GM23338 (cell line): ENCODE results near the gene SLC16A2. TPM values are rescaled to one million over a fixed set of nuclear protein-coding genes. Genes with fewer than 3 reads are reported as not detected.

Source experiments
- ATAC-seq: fragments of 200-7000 bp; cut with Tn5 transposase; 3 replicates; pipeline ENCODE4 v1.9.1; 2020
- DNase-seq: peaks from one replicate; pipeline ENCODE4 v3.0.0-alpha.2; 2015; ENCODE audit warnings: low spot score
- H2AFZ ChIP-seq: fragments of 200-600 bp; sonication (generic); 2 replicates; pipeline ENCODE4 v1.8.0; 2016; ENCODE audit warnings: antibody characterized with exemption, mild to moderate bottlenecking, moderate library complexity
- H3F3A ChIP-seq: fragments of 200-600 bp; sonication (generic); replicated peaks from 2 replicates; pipeline ENCODE4 v1.8.0; 2017; ENCODE audit warnings: antibody characterized with exemption, mixed run types, low read depth
- H3K27ac ChIP-seq: fragments of 200-600 bp; sonication (generic); 2 replicates; pipeline ENCODE4 v1.6.1; 2016; ENCODE audit warnings: low read depth
- H3K27me3 ChIP-seq: fragments of 200-600 bp; sonication (generic); 2 replicates; pipeline ENCODE4 v1.8.0; 2016; ENCODE audit warnings: mild to moderate bottlenecking, mixed run types, moderate library complexity; ENCODE audit not compliant: insufficient read depth
- H3K36me3 ChIP-seq: fragments of 200-600 bp; sonication (generic); 2 replicates; pipeline ENCODE4 v1.8.0; 2016; ENCODE audit warnings: mild to moderate bottlenecking; ENCODE audit not compliant: insufficient read depth
- H3K4me1 ChIP-seq: fragments of 200-600 bp; sonication (generic); 2 replicates; pipeline ENCODE4 v1.8.0; 2016; ENCODE audit warnings: mild to moderate bottlenecking, moderate library complexity; ENCODE audit not compliant: insufficient read depth
- H3K4me2 ChIP-seq: fragments of 200-600 bp; sonication (generic); 2 replicates; pipeline ENCODE4 v1.7.1; 2017; ENCODE audit warnings: mixed run types
- H3K4me3 ChIP-seq: fragments of 200-600 bp; sonication (generic); 2 replicates; pipeline ENCODE4 v1.6.1; 2016; ENCODE audit warnings: mixed run types
- H3K79me2 ChIP-seq: fragments of 200-600 bp; sonication (generic); replicated peaks from 2 replicates; pipeline ENCODE4 v1.8.0; 2017; ENCODE audit warnings: mild to moderate bottlenecking; ENCODE audit not compliant: insufficient read depth
- H3K9me2 ChIP-seq: fragments of 200-600 bp; sonication (generic); 2 replicates; pipeline ENCODE4 v1.8.0; 2017; ENCODE audit not compliant: insufficient read depth
- H4K20me1 ChIP-seq: fragments of 200-600 bp; sonication (generic); replicated peaks from 2 replicates; pipeline ENCODE4 v1.8.0; 2017; ENCODE audit warnings: mild to moderate bottlenecking; ENCODE audit not compliant: insufficient read depth
- H3K27ac Mint-ChIP-seq: 2 replicates; pipeline ENCODE4 v1.8.0; 2020; ENCODE audit warnings: inconsistent platforms, mild to moderate bottlenecking, moderate library complexity, mixed read lengths
- H3K27me3 Mint-ChIP-seq: 3 replicates; pipeline ENCODE4 v1.8.0; 2022; ENCODE audit warnings: low read depth, mild to moderate bottlenecking, moderate library complexity, mixed read lengths, inconsistent platforms; ENCODE audit not compliant: insufficient read depth, poor library complexity
- H3K36me3 Mint-ChIP-seq: 3 replicates; pipeline ENCODE4 v1.8.0; 2021; ENCODE audit warnings: low read depth, mild to moderate bottlenecking, inconsistent platforms, moderate library complexity, mixed read lengths
- H3K4me1 Mint-ChIP-seq: 3 replicates; pipeline ENCODE4 v1.8.0; 2020; ENCODE audit warnings: mild to moderate bottlenecking, inconsistent platforms, mixed read lengths
- H3K4me3 Mint-ChIP-seq: 3 replicates; pipeline ENCODE4 v1.8.0; 2021; ENCODE audit warnings: moderate library complexity, mild to moderate bottlenecking, inconsistent platforms, mixed read lengths
- H3K9me3 Mint-ChIP-seq: 3 replicates; pipeline ENCODE4 v1.8.0; 2020; ENCODE audit warnings: moderate library complexity, mild to moderate bottlenecking, inconsistent platforms, mixed read lengths
- CREB1 ChIP-seq: fragments of 250-450 bp; sonication (Bioruptor Pico); IDR thresholded peaks from 2 replicates; pipeline ENCODE4 v1.5.0; 2020; ENCODE audit warnings: low read depth, mild to moderate bottlenecking, moderate library complexity
- CTCF ChIP-seq, 2 experiments: fragments of 200-600 bp in 1 of 2; sonication (generic) in 1 of 2; conservative IDR thresholded peaks; 2 replicates each; pipeline versions ENCODE4 v1.5.1 to v1.6.1; 2016 to 2017; ENCODE audit warnings: antibody characterized with exemption in 2 of 2, low read depth in 2 of 2, mild to moderate bottlenecking in 2 of 2, moderate library complexity in 1 of 2
- EZH2 ChIP-seq: fragments of 200-600 bp; sonication (generic); IDR thresholded peaks from one replicate; pipeline ENCODE4 v1.8.0; 2017; ENCODE audit warnings: antibody characterized with exemption, mild to moderate bottlenecking, low read depth; ENCODE audit not compliant: unreplicated experiment
- JUNB ChIP-seq: IDR thresholded peaks from one replicate; pipeline ENCODE4 v1.6.1; 2016; ENCODE audit warnings: antibody characterized with exemption; ENCODE audit not compliant: unreplicated experiment
- NANOG ChIP-seq: IDR thresholded peaks from 2 replicates; pipeline ENCODE4 v1.6.1; 2016; ENCODE audit warnings: antibody characterized with exemption, borderline replicate concordance
- STAT1 ChIP-seq: IDR thresholded peaks from one replicate; pipeline ENCODE4 v1.6.1; 2016; ENCODE audit warnings: antibody characterized with exemption; ENCODE audit not compliant: unreplicated experiment
- ZNF114 ChIP-seq: fragments of 250-450 bp; sonication (Bioruptor Pico); IDR thresholded peaks from 2 replicates; pipeline ENCODE4 v1.5.0; 2020; ENCODE audit warnings: mild to moderate bottlenecking, moderate library complexity
- ZNF331 ChIP-seq: fragments of 250-450 bp; sonication (Bioruptor Pico); IDR thresholded peaks from 2 replicates; pipeline ENCODE4 v1.5.0; 2020; ENCODE audit warnings: low read depth, mild to moderate bottlenecking, moderate library complexity
- polyA plus RNA-seq: library from polyadenylated mRNA; unstranded; fragments of >200 nt; fragmentation: Nextera tagmentation; extraction: Ambion mirVana; gene quantifications from 2 replicates; pipeline ENCODE4 v1.2.1, GENCODE V29; 2016
- total RNA-seq: library from RNA; depleted of rRNA; stranded (reverse); fragments of >200 nt; shearing (Covaris generic); gene quantifications from 2 replicates; pipeline ENCODE4 v1.2.3, GENCODE V29; 2014
- TF ChIP-seq, protein P1 (sequence below): IDR thresholded peaks from one replicate; pipeline ENCODE4 v1.6.1; 2018; ENCODE audit warnings: antibody characterized with exemption; ENCODE audit not compliant: unreplicated experiment
- TF ChIP-seq, protein P2 (sequence below): IDR thresholded peaks from 2 replicates; pipeline ENCODE4 v1.6.1; 2016; ENCODE audit warnings: antibody characterized with exemption
- TF ChIP-seq, protein P3 (sequence below): fragments of 250-450 bp; sonication (Bioruptor Pico); IDR thresholded peaks from 2 replicates; pipeline ENCODE4 v1.5.0; 2020; ENCODE audit warnings: mild to moderate bottlenecking, moderate library complexity

The SLC16A2 gene
- total and polyA plus RNA-seq, 2 experiments from 2014 or later, result 11.1 to 27.9 TPM

DNA sequence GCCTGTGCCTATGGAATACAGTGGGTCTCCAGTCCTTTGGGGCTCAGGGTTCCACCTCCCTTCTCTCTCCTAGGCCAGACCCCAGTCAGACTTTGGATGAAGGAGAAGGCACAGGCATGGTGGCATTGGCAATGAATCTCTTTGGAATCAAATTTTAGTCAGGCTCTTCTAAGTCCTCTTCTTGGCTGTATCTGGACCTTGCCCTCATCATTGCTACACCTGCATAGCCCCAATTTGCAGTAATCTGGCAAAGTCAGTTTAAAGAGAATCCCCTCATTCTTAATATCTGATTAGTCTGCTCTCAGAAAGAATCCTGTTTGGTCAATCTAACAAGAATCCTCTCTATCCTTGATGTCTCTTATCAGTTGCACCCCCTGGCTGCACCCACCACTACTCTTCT, 77.6 kb downstream of the SLC16A2 start:
- H3K36me3 Mint-ChIP-seq, result no peaks in the 10 kb centered on the region
- H2AFZ ChIP-seq, result no peak overlapping the region
- no peaks in the 10 kb centered on the region for H3K36me3 ChIP-seq
- peaks cover 7% of the 10 kb centered on the region for H3K4me1 Mint-ChIP-seq
- no peaks in the 10 kb centered on the region for H3K27me3 Mint-ChIP-seq
- H3F3A ChIP-seq, result no peaks in the 10 kb centered on the region
- H3K4me3 Mint-ChIP-seq, result no peak overlapping the region
- no peak for TF ChIP-seq JUNB
- TF ChIP-seq CTCF (conservative IDR thresholded peaks at IDR 0.05; ENCODE audit: low read depth in 2 of 2), result no peak
- no peak for TF ChIP-seq ZNF331 (CRISPR knock-in tag)
- TF ChIP-seq EZH2, result no peak
- TF ChIP-seq ZNF114 (CRISPR knock-in tag), result no peak
- TF ChIP-seq, protein P1, sequence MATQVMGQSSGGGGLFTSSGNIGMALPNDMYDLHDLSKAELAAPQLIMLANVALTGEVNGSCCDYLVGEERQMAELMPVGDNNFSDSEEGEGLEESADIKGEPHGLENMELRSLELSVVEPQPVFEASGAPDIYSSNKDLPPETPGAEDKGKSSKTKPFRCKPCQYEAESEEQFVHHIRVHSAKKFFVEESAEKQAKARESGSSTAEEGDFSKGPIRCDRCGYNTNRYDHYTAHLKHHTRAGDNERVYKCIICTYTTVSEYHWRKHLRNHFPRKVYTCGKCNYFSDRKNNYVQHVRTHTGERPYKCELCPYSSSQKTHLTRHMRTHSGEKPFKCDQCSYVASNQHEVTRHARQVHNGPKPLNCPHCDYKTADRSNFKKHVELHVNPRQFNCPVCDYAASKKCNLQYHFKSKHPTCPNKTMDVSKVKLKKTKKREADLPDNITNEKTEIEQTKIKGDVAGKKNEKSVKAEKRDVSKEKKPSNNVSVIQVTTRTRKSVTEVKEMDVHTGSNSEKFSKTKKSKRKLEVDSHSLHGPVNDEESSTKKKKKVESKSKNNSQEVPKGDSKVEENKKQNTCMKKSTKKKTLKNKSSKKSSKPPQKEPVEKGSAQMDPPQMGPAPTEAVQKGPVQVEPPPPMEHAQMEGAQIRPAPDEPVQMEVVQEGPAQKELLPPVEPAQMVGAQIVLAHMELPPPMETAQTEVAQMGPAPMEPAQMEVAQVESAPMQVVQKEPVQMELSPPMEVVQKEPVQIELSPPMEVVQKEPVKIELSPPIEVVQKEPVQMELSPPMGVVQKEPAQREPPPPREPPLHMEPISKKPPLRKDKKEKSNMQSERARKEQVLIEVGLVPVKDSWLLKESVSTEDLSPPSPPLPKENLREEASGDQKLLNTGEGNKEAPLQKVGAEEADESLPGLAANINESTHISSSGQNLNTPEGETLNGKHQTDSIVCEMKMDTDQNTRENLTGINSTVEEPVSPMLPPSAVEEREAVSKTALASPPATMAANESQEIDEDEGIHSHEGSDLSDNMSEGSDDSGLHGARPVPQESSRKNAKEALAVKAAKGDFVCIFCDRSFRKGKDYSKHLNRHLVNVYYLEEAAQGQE, result no peak
- TF ChIP-seq, protein P2, sequence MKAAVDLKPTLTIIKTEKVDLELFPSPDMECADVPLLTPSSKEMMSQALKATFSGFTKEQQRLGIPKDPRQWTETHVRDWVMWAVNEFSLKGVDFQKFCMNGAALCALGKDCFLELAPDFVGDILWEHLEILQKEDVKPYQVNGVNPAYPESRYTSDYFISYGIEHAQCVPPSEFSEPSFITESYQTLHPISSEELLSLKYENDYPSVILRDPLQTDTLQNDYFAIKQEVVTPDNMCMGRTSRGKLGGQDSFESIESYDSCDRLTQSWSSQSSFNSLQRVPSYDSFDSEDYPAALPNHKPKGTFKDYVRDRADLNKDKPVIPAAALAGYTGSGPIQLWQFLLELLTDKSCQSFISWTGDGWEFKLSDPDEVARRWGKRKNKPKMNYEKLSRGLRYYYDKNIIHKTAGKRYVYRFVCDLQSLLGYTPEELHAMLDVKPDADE, result no peak
- no peak for TF ChIP-seq STAT1
- TF ChIP-seq NANOG, result no peak
- TF ChIP-seq, protein P3, sequence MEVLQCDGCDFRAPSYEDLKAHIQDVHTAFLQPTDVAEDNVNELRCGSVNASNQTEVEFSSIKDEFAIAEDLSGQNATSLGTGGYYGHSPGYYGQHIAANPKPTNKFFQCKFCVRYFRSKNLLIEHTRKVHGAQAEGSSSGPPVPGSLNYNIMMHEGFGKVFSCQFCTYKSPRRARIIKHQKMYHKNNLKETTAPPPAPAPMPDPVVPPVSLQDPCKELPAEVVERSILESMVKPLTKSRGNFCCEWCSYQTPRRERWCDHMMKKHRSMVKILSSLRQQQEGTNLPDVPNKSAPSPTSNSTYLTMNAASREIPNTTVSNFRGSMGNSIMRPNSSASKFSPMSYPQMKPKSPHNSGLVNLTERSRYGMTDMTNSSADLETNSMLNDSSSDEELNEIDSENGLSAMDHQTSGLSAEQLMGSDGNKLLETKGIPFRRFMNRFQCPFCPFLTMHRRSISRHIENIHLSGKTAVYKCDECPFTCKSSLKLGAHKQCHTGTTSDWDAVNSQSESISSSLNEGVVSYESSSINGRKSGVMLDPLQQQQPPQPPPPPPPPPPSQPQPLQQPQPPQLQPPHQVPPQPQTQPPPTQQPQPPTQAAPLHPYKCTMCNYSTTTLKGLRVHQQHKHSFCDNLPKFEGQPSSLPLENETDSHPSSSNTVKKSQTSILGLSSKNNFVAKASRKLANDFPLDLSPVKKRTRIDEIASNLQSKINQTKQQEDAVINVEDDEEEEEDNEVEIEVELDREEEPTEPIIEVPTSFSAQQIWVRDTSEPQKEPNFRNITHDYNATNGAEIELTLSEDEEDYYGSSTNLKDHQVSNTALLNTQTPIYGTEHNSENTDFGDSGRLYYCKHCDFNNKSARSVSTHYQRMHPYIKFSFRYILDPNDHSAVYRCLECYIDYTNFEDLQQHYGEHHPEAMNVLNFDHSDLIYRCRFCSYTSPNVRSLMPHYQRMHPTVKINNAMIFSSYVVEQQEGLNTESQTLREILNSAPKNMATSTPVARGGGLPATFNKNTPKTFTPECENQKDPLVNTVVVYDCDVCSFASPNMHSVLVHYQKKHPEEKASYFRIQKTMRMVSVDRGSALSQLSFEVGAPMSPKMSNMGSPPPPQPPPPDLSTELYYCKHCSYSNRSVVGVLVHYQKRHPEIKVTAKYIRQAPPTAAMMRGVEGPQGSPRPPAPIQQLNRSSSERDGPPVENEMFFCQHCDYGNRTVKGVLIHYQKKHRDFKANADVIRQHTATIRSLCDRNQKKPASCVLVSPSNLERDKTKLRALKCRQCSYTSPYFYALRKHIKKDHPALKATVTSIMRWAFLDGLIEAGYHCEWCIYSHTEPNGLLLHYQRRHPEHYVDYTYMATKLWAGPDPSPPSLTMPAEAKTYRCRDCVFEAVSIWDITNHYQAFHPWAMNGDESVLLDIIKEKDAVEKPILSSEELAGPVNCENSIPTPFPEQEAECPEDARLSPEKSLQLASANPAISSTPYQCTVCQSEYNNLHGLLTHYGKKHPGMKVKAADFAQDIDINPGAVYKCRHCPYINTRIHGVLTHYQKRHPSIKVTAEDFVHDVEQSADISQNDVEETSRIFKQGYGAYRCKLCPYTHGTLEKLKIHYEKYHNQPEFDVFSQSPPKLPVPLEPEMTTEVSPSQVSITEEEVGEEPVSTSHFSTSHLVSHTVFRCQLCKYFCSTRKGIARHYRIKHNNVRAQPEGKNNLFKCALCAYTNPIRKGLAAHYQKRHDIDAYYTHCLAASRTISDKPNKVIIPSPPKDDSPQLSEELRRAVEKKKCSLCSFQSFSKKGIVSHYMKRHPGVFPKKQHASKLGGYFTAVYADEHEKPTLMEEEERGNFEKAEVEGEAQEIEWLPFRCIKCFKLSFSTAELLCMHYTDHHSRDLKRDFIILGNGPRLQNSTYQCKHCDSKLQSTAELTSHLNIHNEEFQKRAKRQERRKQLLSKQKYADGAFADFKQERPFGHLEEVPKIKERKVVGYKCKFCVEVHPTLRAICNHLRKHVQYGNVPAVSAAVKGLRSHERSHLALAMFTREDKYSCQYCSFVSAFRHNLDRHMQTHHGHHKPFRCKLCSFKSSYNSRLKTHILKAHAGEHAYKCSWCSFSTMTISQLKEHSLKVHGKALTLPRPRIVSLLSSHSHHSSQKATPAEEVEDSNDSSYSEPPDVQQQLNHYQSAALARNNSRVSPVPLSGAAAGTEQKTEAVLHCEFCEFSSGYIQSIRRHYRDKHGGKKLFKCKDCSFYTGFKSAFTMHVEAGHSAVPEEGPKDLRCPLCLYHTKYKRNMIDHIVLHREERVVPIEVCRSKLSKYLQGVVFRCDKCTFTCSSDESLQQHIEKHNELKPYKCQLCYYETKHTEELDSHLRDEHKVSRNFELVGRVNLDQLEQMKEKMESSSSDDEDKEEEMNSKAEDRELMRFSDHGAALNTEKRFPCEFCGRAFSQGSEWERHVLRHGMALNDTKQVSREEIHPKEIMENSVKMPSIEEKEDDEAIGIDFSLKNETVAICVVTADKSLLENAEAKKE (CRISPR knock-in tag), result no peak
- TF ChIP-seq CREB1 (CRISPR knock-in tag), result no peak
- DNase-seq (no peak), ATAC-seq (no peak)
- no peaks in the 10 kb centered on the region for H3K9me2 ChIP-seq
- H4K20me1 ChIP-seq, result no peaks in the 10 kb centered on the region
- H3K27me3 ChIP-seq, result no peaks in the 10 kb centered on the region
- no peak overlapping the region for H3K4me3 ChIP-seq
- no peak overlapping the region for H3K27ac Mint-ChIP-seq
- no peak overlapping the region for H3K4me2 ChIP-seq
- H3K4me1 ChIP-seq, result no peaks in the 10 kb centered on the region
- no peaks in the 10 kb centered on the region for H3K79me2 ChIP-seq
- no peak overlapping the region for H3K27ac ChIP-seq
- no peaks in the 10 kb centered on the region for H3K9me3 Mint-ChIP-seq
